ENCODE data around the gene MIEF2.

MIEF2 gene

GRCh38 chr17:18238299-18238698 lies 22.2 kb upstream of the MIEF2 start:
- H3K9me2 ChIP-seq (replicated peaks; ENCODE audit: low read depth, low read length): no peaks in the 10 kb centered on the region
- H3K27me3 ChIP-seq (ENCODE audit: insufficient read depth, low read length, poor library complexity, severe bottlenecking): no peaks in the 10 kb centered on the region
- H3K79me2 ChIP-seq (ENCODE audit: insufficient read depth, low read length): no peaks in the 10 kb centered on the region
- H3K36me3 ChIP-seq (ENCODE audit: insufficient read depth, low read length): peaks cover 14% of the 10 kb centered on the region; the same call in 1 of the 2 replicates
- no peak overlapping the region for H2AFZ ChIP-seq (ENCODE audit: low read length)
- H3F3A ChIP-seq (ENCODE audit: low read depth): no peaks in the 10 kb centered on the region
- no peak overlapping the region for H3K4me3 ChIP-seq (ENCODE audit: low read length, poor library complexity, severe bottlenecking)
- H3K9ac ChIP-seq (ENCODE audit: low read depth, low read length, poor library complexity, severe bottlenecking): no peak overlapping the region
- no peaks in the 10 kb centered on the region for H3K4me1 ChIP-seq (ENCODE audit: insufficient read depth, low read length, poor library complexity, severe bottlenecking)
- no peak overlapping the region for H3K4me2 ChIP-seq (ENCODE audit: low read depth, low read length, poor library complexity, severe bottlenecking)
- H4K20me1 ChIP-seq (ENCODE audit: insufficient read depth, low read length, poor library complexity, severe bottlenecking): no peaks in the 10 kb centered on the region
- no peak for TF ChIP-seq EZH2phosphoT487 (IDR thresholded peaks at IDR 0.05; ENCODE audit: borderline replicate concordance)
- TF ChIP-seq, protein P1, sequence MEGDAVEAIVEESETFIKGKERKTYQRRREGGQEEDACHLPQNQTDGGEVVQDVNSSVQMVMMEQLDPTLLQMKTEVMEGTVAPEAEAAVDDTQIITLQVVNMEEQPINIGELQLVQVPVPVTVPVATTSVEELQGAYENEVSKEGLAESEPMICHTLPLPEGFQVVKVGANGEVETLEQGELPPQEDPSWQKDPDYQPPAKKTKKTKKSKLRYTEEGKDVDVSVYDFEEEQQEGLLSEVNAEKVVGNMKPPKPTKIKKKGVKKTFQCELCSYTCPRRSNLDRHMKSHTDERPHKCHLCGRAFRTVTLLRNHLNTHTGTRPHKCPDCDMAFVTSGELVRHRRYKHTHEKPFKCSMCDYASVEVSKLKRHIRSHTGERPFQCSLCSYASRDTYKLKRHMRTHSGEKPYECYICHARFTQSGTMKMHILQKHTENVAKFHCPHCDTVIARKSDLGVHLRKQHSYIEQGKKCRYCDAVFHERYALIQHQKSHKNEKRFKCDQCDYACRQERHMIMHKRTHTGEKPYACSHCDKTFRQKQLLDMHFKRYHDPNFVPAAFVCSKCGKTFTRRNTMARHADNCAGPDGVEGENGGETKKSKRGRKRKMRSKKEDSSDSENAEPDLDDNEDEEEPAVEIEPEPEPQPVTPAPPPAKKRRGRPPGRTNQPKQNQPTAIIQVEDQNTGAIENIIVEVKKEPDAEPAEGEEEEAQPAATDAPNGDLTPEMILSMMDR (conservative IDR thresholded peaks at IDR 0.05; ENCODE audit: low read length): no peak
- H3K9me3 ChIP-seq (ENCODE audit: insufficient read depth, low read depth, low read length): no peaks in the 10 kb centered on the region

- Histone ChIP-seq H3K27me3 (ENCODE audit: insufficient read depth, low read length, poor library complexity, severe bottlenecking) (no peaks in the 10 kb centered on the region), H3K9ac (ENCODE audit: low read depth, low read length, poor library complexity, severe bottlenecking) (no peak overlapping the region), H3K9me3 (ENCODE audit: insufficient read depth, low read depth, low read length) (no peaks in the 10 kb centered on the region), H3K9me2 (replicated peaks; ENCODE audit: low read depth, low read length) (no peaks in the 10 kb centered on the region), H3K79me2 (ENCODE audit: insufficient read depth, low read length) (no peaks in the 10 kb centered on the region), H3K4me2 (ENCODE audit: low read depth, low read length, poor library complexity, severe bottlenecking) (no peak overlapping the region), H3K36me3 (ENCODE audit: insufficient read depth, low read length) (peaks cover 21% of the 10 kb centered on the region; the same call in 1 of the 2 replicates), H3K4me3 (ENCODE audit: low read length, poor library complexity, severe bottlenecking) (no peak overlapping the region), H2AFZ (ENCODE audit: low read length) (no peak overlapping the region), H3K4me1 (ENCODE audit: insufficient read depth, low read length, poor library complexity, severe bottlenecking) (no peaks in the 10 kb centered on the region), H3F3A (ENCODE audit: low read depth) (no peaks in the 10 kb centered on the region), H4K20me1 (ENCODE audit: insufficient read depth, low read length, poor library complexity, severe bottlenecking) (no peaks in the 10 kb centered on the region)
- TF ChIP-seq EZH2phosphoT487 (IDR thresholded peaks at IDR 0.05; ENCODE audit: borderline replicate concordance): no peak
- TF ChIP-seq, protein P1 (conservative IDR thresholded peaks at IDR 0.05; ENCODE audit: low read length): no peak
Measured at GRCh38 chr17:18240449-18240848, 20.0 kb upstream of the MIEF2 start.

DNA sequence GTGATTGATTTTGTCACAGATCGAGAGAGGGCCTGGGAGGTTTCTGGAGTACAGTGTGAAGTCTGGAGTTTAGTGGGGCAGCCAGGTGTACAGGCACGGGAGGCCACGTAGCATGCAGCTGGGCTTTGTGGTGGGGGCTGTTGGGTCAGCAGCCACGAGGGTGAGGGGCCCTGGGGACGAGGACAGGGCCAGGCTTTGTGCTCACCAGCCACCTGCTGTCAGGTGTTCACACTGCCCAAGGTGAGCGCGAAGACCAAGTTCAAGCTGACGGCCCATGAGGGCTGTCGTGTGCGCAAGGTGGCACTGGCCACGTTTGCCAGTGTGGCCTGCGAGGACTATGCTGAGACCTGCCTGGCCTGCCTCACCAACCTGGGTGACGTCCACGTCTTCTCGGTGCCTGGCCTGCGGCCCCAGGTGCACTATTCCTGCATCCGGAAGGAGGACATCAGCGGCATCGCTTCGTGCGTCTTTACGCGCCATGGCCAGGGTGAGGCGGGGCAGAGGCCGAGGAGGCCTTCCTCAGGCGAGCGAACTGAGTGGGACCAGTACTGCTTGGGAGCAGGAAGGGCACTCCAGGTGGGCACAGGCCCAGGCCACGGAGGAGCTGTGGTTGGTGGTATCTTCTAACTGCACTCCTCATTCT lies 19.1 kb upstream of the MIEF2 start:
- Histone ChIP-seq H3K36me3 (ENCODE audit: insufficient read depth, low read length) (peaks cover 29% of the 10 kb centered on the region; the same call in 1 of the 2 replicates), H3K9ac (ENCODE audit: low read depth, low read length, poor library complexity, severe bottlenecking) (no peak overlapping the region), H3K79me2 (ENCODE audit: insufficient read depth, low read length) (no peaks in the 10 kb centered on the region), H3K4me3 (ENCODE audit: low read length, poor library complexity, severe bottlenecking) (no peak overlapping the region), H3K4me1 (ENCODE audit: insufficient read depth, low read length, poor library complexity, severe bottlenecking) (no peaks in the 10 kb centered on the region), H3K9me3 (ENCODE audit: insufficient read depth, low read depth, low read length) (no peaks in the 10 kb centered on the region), H4K20me1 (ENCODE audit: insufficient read depth, low read length, poor library complexity, severe bottlenecking) (no peaks in the 10 kb centered on the region), H3K9me2 (replicated peaks; ENCODE audit: low read depth, low read length) (no peaks in the 10 kb centered on the region), H3F3A (ENCODE audit: low read depth) (no peaks in the 10 kb centered on the region), H3K4me2 (ENCODE audit: low read depth, low read length, poor library complexity, severe bottlenecking) (no peak overlapping the region), H2AFZ (ENCODE audit: low read length) (no peak overlapping the region), H3K27me3 (ENCODE audit: insufficient read depth, low read length, poor library complexity, severe bottlenecking) (no peaks in the 10 kb centered on the region)
- TF ChIP-seq EZH2phosphoT487 (IDR thresholded peaks at IDR 0.05; ENCODE audit: borderline replicate concordance): no peak
- TF ChIP-seq, protein P1 (conservative IDR thresholded peaks at IDR 0.05; ENCODE audit: low read length): no peak

All from Loucy (cell line).